ENCODE measurements around the gene FLT4. TPM values are rescaled to one million over a fixed set of nuclear protein-coding genes. Genes with fewer than 3 reads are reported as not detected.

FLT4 gene
- total and polyA plus RNA-seq, 2 experiments from 2014 or later: 3.4 to 13.8 TPM

DNA sequence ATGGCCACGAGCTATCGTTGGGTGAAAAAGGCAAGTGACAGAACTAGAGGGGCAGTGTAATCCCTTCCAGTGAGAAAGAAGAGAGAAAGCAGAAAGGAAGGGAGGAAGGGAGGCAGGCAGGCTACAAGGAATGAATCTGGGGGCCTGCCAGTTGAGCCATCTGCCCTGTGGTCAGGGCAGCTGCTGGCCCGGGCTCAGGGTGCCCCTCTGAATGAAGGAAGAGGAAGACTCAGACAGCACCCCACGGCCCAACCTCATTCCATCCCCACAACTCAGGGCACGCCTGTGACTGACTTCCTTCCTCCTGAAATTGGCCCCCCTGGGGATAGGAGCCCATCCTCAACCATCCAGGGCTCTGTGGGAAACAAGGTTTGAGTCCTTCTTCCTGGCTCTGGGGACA, 20.3 kb upstream of the FLT4 start:
- TF ChIP-seq NANOG (IDR thresholded peaks at IDR 0.05; ENCODE audit: borderline replicate concordance): no peak
- TF ChIP-seq, protein P1, sequence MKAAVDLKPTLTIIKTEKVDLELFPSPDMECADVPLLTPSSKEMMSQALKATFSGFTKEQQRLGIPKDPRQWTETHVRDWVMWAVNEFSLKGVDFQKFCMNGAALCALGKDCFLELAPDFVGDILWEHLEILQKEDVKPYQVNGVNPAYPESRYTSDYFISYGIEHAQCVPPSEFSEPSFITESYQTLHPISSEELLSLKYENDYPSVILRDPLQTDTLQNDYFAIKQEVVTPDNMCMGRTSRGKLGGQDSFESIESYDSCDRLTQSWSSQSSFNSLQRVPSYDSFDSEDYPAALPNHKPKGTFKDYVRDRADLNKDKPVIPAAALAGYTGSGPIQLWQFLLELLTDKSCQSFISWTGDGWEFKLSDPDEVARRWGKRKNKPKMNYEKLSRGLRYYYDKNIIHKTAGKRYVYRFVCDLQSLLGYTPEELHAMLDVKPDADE (IDR thresholded peaks at IDR 0.05): no peak
- H3K4me3 Mint-ChIP-seq: no peak overlapping the region
- H3K9me2 ChIP-seq (ENCODE audit: insufficient read depth): no peaks in the 10 kb centered on the region
- no peak for DNase-seq (ENCODE audit: low spot score)
- no peak overlapping the region for H3K27ac Mint-ChIP-seq
- H3K9me3 Mint-ChIP-seq: peaks cover 6% of the 10 kb centered on the region; the same call in 1 of the 3 replicates
- H3F3A ChIP-seq (replicated peaks; ENCODE audit: low read depth): no peaks in the 10 kb centered on the region
- H3K4me3 ChIP-seq: no peak overlapping the region
- peaks cover 22% of the 10 kb centered on the region for H3K27me3 ChIP-seq (ENCODE audit: insufficient read depth)
- H3K36me3 ChIP-seq (ENCODE audit: insufficient read depth): no peaks in the 10 kb centered on the region
- no peak overlapping the region for H3K27ac ChIP-seq (ENCODE audit: low read depth)
- no peaks in the 10 kb centered on the region; the same call in 1 of the 2 replicates for H3K4me1 ChIP-seq (ENCODE audit: insufficient read depth)
- ATAC-seq: no peak
- H3K4me1 Mint-ChIP-seq: peaks cover 20% of the 10 kb centered on the region
- H4K20me1 ChIP-seq (replicated peaks; ENCODE audit: insufficient read depth): no peaks in the 10 kb centered on the region
- H3K4me2 ChIP-seq: no peak overlapping the region
- H3K79me2 ChIP-seq (replicated peaks; ENCODE audit: insufficient read depth): no peaks in the 10 kb centered on the region
- H3K36me3 Mint-ChIP-seq (ENCODE audit: low read depth): no peaks in the 10 kb centered on the region; the same call in 2 of the 3 replicates
- no peak overlapping the region for H2AFZ ChIP-seq
- peaks cover 29% of the 10 kb centered on the region for H3K27me3 Mint-ChIP-seq (ENCODE audit: insufficient read depth, low read depth, poor library complexity)

DNA sequence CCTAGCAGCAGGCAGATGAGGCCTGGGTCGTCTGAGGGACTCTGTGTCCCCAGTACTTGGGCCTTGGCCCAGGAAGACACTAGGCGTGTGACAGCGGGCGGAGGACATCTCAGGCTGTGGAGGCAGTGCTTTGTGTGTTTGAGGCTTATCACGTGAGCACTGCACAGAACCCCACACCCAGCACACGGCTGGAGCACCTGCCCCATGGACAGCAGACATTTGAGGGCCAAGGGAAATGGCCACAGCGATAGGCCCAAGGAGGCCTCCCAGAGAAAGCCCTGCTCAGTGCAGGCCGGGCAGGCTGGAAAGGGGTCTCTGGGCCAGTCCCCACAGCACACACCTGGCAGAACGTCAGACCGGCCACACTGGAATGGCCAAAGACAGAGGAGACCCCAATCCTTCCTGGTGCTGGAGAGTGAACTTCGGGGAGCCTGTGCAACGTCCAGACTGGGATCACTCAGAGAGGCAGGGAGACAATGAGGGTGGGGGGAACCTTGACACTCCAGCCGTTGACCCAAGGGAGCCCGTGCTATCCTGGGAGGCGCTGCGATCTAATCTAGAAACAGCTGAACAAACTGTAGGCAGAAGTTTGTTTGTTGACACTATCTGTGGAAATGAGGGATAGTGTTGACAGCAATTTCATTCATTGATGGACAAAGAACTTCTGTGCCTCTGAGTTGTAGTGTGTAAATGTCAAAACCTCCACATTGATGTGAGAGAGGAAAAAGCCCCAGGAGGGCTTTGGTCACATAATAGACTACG, 19.6 kb upstream of the FLT4 start:
- peaks cover 26% of the 10 kb centered on the region for H3K27me3 Mint-ChIP-seq (ENCODE audit: insufficient read depth, low read depth, poor library complexity)
- Histone ChIP-seq H3K79me2 (replicated peaks; ENCODE audit: insufficient read depth) (no peaks in the 10 kb centered on the region), H3F3A (replicated peaks; ENCODE audit: low read depth) (no peaks in the 10 kb centered on the region), H3K9me2 (ENCODE audit: insufficient read depth) (no peaks in the 10 kb centered on the region), H3K4me2 (no peak overlapping the region), H3K36me3 (ENCODE audit: insufficient read depth) (no peaks in the 10 kb centered on the region), H3K4me1 (ENCODE audit: insufficient read depth) (no peaks in the 10 kb centered on the region; the same call in 1 of the 2 replicates), H4K20me1 (replicated peaks; ENCODE audit: insufficient read depth) (no peaks in the 10 kb centered on the region), H2AFZ (no peak overlapping the region), H3K27me3 (ENCODE audit: insufficient read depth) (peaks cover 16% of the 10 kb centered on the region), H3K27ac (ENCODE audit: low read depth) (no peak overlapping the region), H3K4me3 (no peak overlapping the region)
- H3K9me3 Mint-ChIP-seq: 0 out of 3 replicates have a peak, but pooled peaks cover 3% of the 10 kb centered on the region
- DNase-seq (ENCODE audit: low spot score) (no peak), ATAC-seq (no peak)
- TF ChIP-seq POLR2AphosphoS5 (IDR thresholded peaks at IDR 0.05; ENCODE audit: low read depth): no peak
- TF ChIP-seq, protein P1 (IDR thresholded peaks at IDR 0.05): no peak
- no peak for TF ChIP-seq EZH2phosphoT487 (IDR thresholded peaks at IDR 0.05; ENCODE audit: unreplicated experiment)
- no peak for TF ChIP-seq ZNF331 (CRISPR knock-in tag; IDR thresholded peaks at IDR 0.05; ENCODE audit: low read depth)
- no peak for TF ChIP-seq STAT1 (IDR thresholded peaks at IDR 0.05; ENCODE audit: unreplicated experiment)
- no peak overlapping the region for H3K27ac Mint-ChIP-seq
- peaks cover 17% of the 10 kb centered on the region for H3K4me1 Mint-ChIP-seq
- no peak overlapping the region; the same call in 2 of the 3 replicates for H3K4me3 Mint-ChIP-seq
- no peaks in the 10 kb centered on the region for H3K36me3 Mint-ChIP-seq (ENCODE audit: low read depth)

DNA sequence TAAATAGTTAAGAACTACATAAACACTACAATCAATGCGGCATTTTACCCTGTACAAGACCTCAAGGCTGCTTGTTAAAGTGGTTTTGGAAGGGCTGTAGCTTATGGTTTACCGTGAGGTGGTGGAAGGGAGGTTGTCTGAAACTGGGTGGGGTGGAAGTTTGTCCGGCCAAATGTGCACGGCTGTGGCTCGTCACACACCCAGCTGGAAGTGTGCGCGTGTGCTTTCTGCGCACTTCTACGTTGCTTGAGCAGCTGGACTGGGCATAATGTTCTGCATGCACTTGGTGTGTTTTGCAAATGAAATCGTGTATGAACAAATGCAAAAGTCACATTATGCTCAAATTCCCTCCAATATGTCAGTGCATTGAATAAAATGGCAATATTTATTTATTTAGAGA, 17.4 kb upstream of the FLT4 start:
- Histone ChIP-seq H3K27me3 (ENCODE audit: insufficient read depth) (no peaks in the 10 kb centered on the region), H3K27ac (ENCODE audit: low read depth) (no peak overlapping the region), H4K20me1 (replicated peaks; ENCODE audit: insufficient read depth) (no peaks in the 10 kb centered on the region), H2AFZ (no peak overlapping the region), H3K36me3 (ENCODE audit: insufficient read depth) (no peaks in the 10 kb centered on the region), H3K79me2 (replicated peaks; ENCODE audit: insufficient read depth) (no peaks in the 10 kb centered on the region), H3K4me3 (no peak overlapping the region), H3K9me2 (ENCODE audit: insufficient read depth) (no peaks in the 10 kb centered on the region), H3K4me2 (no peak overlapping the region), H3K4me1 (ENCODE audit: insufficient read depth) (no peaks in the 10 kb centered on the region; the same call in 1 of the 2 replicates), H3F3A (replicated peaks; ENCODE audit: low read depth) (no peaks in the 10 kb centered on the region)
- TF ChIP-seq EZH2 (IDR thresholded peaks at IDR 0.05; ENCODE audit: low read depth, unreplicated experiment): no peak
- no peak for TF ChIP-seq CREB1 (CRISPR knock-in tag; IDR thresholded peaks at IDR 0.05; ENCODE audit: low read depth)
- no peak for TF ChIP-seq ZNF114 (CRISPR knock-in tag; IDR thresholded peaks at IDR 0.05)
- no peak for TF ChIP-seq ZNF331 (CRISPR knock-in tag; IDR thresholded peaks at IDR 0.05; ENCODE audit: low read depth)
- no peak for TF ChIP-seq EZH2phosphoT487 (IDR thresholded peaks at IDR 0.05; ENCODE audit: unreplicated experiment)
- TF ChIP-seq, protein P2, sequence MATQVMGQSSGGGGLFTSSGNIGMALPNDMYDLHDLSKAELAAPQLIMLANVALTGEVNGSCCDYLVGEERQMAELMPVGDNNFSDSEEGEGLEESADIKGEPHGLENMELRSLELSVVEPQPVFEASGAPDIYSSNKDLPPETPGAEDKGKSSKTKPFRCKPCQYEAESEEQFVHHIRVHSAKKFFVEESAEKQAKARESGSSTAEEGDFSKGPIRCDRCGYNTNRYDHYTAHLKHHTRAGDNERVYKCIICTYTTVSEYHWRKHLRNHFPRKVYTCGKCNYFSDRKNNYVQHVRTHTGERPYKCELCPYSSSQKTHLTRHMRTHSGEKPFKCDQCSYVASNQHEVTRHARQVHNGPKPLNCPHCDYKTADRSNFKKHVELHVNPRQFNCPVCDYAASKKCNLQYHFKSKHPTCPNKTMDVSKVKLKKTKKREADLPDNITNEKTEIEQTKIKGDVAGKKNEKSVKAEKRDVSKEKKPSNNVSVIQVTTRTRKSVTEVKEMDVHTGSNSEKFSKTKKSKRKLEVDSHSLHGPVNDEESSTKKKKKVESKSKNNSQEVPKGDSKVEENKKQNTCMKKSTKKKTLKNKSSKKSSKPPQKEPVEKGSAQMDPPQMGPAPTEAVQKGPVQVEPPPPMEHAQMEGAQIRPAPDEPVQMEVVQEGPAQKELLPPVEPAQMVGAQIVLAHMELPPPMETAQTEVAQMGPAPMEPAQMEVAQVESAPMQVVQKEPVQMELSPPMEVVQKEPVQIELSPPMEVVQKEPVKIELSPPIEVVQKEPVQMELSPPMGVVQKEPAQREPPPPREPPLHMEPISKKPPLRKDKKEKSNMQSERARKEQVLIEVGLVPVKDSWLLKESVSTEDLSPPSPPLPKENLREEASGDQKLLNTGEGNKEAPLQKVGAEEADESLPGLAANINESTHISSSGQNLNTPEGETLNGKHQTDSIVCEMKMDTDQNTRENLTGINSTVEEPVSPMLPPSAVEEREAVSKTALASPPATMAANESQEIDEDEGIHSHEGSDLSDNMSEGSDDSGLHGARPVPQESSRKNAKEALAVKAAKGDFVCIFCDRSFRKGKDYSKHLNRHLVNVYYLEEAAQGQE (IDR thresholded peaks at IDR 0.05; ENCODE audit: unreplicated experiment): no peak
- peaks cover 16% of the 10 kb centered on the region for H3K27me3 Mint-ChIP-seq (ENCODE audit: insufficient read depth, low read depth, poor library complexity)
- peaks cover 17% of the 10 kb centered on the region for H3K4me1 Mint-ChIP-seq
- H3K4me3 Mint-ChIP-seq: no peak overlapping the region
- ATAC-seq (no peak), DNase-seq (ENCODE audit: low spot score) (no peak)
- no peak overlapping the region for H3K27ac Mint-ChIP-seq
- H3K36me3 Mint-ChIP-seq (ENCODE audit: low read depth): no peaks in the 10 kb centered on the region
- no peaks in the 10 kb centered on the region for H3K9me3 Mint-ChIP-seq
